ENCODE measurements around the gene MKI67. TPM values are rescaled to one million over a fixed set of nuclear protein-coding genes. Genes with fewer than 3 reads are reported as not detected.

The MKI67 gene
- total and polyA plus RNA-seq, 9 of the 15 experiments (the other 6 are each of a cell fraction or from before 2014, with no cell fraction given): 11.8 to 86.5 (median 36.0) TPM

DNA sequence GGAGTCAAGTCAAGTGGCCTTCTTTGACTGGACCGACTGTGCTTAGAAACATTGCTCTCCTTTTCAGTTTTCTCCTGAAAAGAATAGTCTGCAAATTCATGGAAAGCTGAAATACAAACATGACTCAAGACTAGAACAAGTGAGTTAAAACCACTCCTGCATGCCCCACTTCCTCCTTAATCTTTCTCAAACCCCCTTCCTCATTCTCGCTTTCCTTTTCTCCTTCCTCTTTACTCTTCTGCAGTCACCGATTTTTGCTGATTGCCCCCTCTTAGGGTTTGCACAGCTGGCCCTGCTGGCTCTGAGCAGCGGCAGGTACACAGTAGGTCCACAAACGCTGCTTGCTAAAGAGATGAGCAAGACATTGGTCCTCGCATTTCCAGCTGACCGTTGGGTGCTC lies 34.8 kb upstream of the MKI67 start:
- DNase-seq (ENCODE audit: extremely low read depth in 1 of 4, low spot score in 3 of 4): no peak
- 0% methylated on average over 6 of the region's 7 CpGs for WGBS (ENCODE audit: insufficient coverage, low coverage, missing lambda C conversion rate)
- H3K4me3 ChIP-seq: no peak overlapping the region
- BruUV-seq (replicated peaks): no TSS peak
- intact Hi-C loops (cut with micrococcal nuclease): no loop called here
- peaks cover 0 to 8% of the 10 kb centered on the region in 2 experiments; a peak in 2 of 5 replicates for H3K27me3 ChIP-seq (ENCODE audit: control insufficient read depth in 2 of 2, insufficient read depth in 2 of 2, low read length in 2 of 2)
- H3K9me3 ChIP-seq (replicated peaks; ENCODE audit: control insufficient read depth, insufficient read depth, low read depth, low read length): no peaks in the 10 kb centered on the region
- no peaks in the 10 kb centered on the region for H4K20me1 ChIP-seq (replicated peaks; ENCODE audit: control insufficient read depth, insufficient read depth, low read length)
- H3K9me1 ChIP-seq (ENCODE audit: control insufficient read depth, insufficient read depth, low read length): no peaks in the 10 kb centered on the region
- POLR2A ChIA-PET: no interaction called here
- H3K27ac ChIP-seq (ENCODE audit: extremely low read depth, low read depth, low read length): no peak overlapping the region
- CTCF ChIA-PET (ENCODE audit: low intra/inter-chr PET ratio): no interaction called here
- no peak for FAIRE-seq
- no peak overlapping the region for H3K4me2 ChIP-seq (ENCODE audit: insufficient read depth, low read length)
- in situ Hi-C loops (cut with MboI): no loop called here
- no peaks in the 10 kb centered on the region for H3K36me3 ChIP-seq (ENCODE audit: control insufficient read depth, insufficient read depth, low read length)
- H3K4me1 ChIP-seq (replicated peaks in 1 of 2; ENCODE audit: control insufficient read depth in 2 of 2, insufficient read depth in 2 of 2, low read length in 2 of 2): no peaks in the 10 kb centered on the region
- no peaks in the 10 kb centered on the region for H3K79me2 ChIP-seq (ENCODE audit: control insufficient read depth, insufficient read depth, low read length)
- no peak for ATAC-seq
- H2AFZ ChIP-seq (ENCODE audit: low read depth, low read length): no peak overlapping the region
- no peak overlapping the region for H3K9ac ChIP-seq (ENCODE audit: insufficient read depth in 1 of 2, low read depth in 2 of 2, low read length in 2 of 2)
- TF ChIP-seq HNRNPUL1 (IDR thresholded peaks at IDR 0.05; ENCODE audit: low read length) (no peak), NELFE (IDR thresholded peaks at IDR 0.05; ENCODE audit: insufficient read depth, insufficient read length) (no peak), SP2 (IDR thresholded peaks at IDR 0.05; ENCODE audit: extremely low read depth, low read depth, low read length, poor library complexity, severe bottlenecking) (no peak), USF1 (CRISPR knock-in tag; IDR thresholded peaks at IDR 0.05) (no peak), CREB1 (IDR thresholded peaks at IDR 0.05) (no peak), CREB1 (CRISPR knock-in tag; IDR thresholded peaks at IDR 0.05) (no peak), ZNF395 (CRISPR knock-in tag; IDR thresholded peaks at IDR 0.05) (no peak), RNF2 (IDR thresholded peaks at IDR 0.05) (no peak), NCOA4 (IDR thresholded peaks at IDR 0.05; ENCODE audit: partially characterized antibody) (no peak), PML (IDR thresholded peaks at IDR 0.05; ENCODE audit: low read length) (no peak), CCAR2 (IDR thresholded peaks at IDR 0.05; ENCODE audit: low read depth, low read length) (no peak), ZNF165 (CRISPR knock-in tag; IDR thresholded peaks at IDR 0.05; ENCODE audit: borderline replicate concordance) (no peak), KHSRP (IDR thresholded peaks at IDR 0.05) (no peak), HDAC2 (IDR thresholded peaks at IDR 0.05) (no peak)
- TF ChIP-seq, protein P1, sequence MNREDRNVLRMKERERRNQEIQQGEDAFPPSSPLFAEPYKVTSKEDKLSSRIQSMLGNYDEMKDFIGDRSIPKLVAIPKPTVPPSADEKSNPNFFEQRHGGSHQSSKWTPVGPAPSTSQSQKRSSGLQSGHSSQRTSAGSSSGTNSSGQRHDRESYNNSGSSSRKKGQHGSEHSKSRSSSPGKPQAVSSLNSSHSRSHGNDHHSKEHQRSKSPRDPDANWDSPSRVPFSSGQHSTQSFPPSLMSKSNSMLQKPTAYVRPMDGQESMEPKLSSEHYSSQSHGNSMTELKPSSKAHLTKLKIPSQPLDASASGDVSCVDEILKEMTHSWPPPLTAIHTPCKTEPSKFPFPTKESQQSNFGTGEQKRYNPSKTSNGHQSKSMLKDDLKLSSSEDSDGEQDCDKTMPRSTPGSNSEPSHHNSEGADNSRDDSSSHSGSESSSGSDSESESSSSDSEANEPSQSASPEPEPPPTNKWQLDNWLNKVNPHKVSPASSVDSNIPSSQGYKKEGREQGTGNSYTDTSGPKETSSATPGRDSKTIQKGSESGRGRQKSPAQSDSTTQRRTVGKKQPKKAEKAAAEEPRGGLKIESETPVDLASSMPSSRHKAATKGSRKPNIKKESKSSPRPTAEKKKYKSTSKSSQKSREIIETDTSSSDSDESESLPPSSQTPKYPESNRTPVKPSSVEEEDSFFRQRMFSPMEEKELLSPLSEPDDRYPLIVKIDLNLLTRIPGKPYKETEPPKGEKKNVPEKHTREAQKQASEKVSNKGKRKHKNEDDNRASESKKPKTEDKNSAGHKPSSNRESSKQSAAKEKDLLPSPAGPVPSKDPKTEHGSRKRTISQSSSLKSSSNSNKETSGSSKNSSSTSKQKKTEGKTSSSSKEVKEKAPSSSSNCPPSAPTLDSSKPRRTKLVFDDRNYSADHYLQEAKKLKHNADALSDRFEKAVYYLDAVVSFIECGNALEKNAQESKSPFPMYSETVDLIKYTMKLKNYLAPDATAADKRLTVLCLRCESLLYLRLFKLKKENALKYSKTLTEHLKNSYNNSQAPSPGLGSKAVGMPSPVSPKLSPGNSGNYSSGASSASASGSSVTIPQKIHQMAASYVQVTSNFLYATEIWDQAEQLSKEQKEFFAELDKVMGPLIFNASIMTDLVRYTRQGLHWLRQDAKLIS (CRISPR knock-in tag; IDR thresholded peaks at IDR 0.05): no peak
- TF ChIP-seq, protein P2, sequence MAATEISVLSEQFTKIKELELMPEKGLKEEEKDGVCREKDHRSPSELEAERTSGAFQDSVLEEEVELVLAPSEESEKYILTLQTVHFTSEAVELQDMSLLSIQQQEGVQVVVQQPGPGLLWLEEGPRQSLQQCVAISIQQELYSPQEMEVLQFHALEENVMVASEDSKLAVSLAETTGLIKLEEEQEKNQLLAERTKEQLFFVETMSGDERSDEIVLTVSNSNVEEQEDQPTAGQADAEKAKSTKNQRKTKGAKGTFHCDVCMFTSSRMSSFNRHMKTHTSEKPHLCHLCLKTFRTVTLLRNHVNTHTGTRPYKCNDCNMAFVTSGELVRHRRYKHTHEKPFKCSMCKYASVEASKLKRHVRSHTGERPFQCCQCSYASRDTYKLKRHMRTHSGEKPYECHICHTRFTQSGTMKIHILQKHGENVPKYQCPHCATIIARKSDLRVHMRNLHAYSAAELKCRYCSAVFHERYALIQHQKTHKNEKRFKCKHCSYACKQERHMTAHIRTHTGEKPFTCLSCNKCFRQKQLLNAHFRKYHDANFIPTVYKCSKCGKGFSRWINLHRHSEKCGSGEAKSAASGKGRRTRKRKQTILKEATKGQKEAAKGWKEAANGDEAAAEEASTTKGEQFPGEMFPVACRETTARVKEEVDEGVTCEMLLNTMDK (IDR thresholded peaks at IDR 0.05; ENCODE audit: borderline replicate concordance, insufficient read depth, low read depth, low read length, poor library complexity, severe bottlenecking): no peak

Measured in K562 (cell line).